Duodenal mucosa (tissue), 2 donors: ENCODE data around the gene HOXD4.

Experiments
- H3K27ac ChIP-seq: one replicate; pipeline ENCODE4 v1.7.0; 2013; ENCODE audit warnings: low read depth, low read length
- H3K27me3 ChIP-seq, 2 donors: one replicate each; pipeline ENCODE4 v1.7.0; 2013; ENCODE audit warnings: low read length in 2 of 2, control low read depth in 1 of 2; ENCODE audit not compliant: insufficient read depth in 2 of 2, control insufficient read depth in 1 of 2
- H3K36me3 ChIP-seq, 2 donors: one replicate each; pipeline ENCODE4 v1.7.0; 2013; ENCODE audit warnings: low read length in 2 of 2, control low read depth in 1 of 2; ENCODE audit not compliant: insufficient read depth in 2 of 2, control insufficient read depth in 1 of 2
- H3K4me1 ChIP-seq, 2 donors: one replicate each; pipeline ENCODE4 v1.7.0; 2013; ENCODE audit warnings: low read length in 2 of 2, control low read depth in 1 of 2; ENCODE audit not compliant: insufficient read depth in 2 of 2, control insufficient read depth in 1 of 2
- H3K4me3 ChIP-seq, 2 donors: one replicate each; pipeline ENCODE4 v1.7.0; 2013; ENCODE audit warnings: low read length in 2 of 2, low read depth in 1 of 2
- H3K9ac ChIP-seq, 2 donors: one replicate each; pipeline ENCODE4 v1.7.0; 2013; ENCODE audit warnings: low read length in 2 of 2, low read depth in 1 of 2
- H3K9me3 ChIP-seq, 2 donors: one replicate each; pipeline ENCODE4 v1.7.0; 2013; ENCODE audit warnings: low read length in 2 of 2, control low read depth in 1 of 2; ENCODE audit not compliant: control insufficient read depth in 1 of 2

Gene HOXD4

GRCh38 chr2:176106581-176107539 lies 44.5 kb upstream of the HOXD4 start, which contains the start of gene HOXD11:
TSS of gene HOXD11 (plus strand) at chr2:176107280. CDS start at chr2:176107356, 76 bp downstream.
- Histone ChIP-seq H3K9ac (no peak within 1 kb of the TSS), H3K4me1 (peaks cover 0 to 5% of the 10 kb centered on the region in 2 donors), H3K9me3 (no peaks in the 10 kb centered on the region), H3K36me3 (no peaks in the 10 kb centered on the region), H3K27me3 (peaks cover 84 to 92% of the 10 kb centered on the region in 2 donors), H3K4me3 (peak within 1 kb of the TSS in 1 of 2 donors; percentile 32), H3K27ac (no peak within 1 kb of the TSS)

GRCh38 chr2:176107731-176108181 lies 43.6 kb upstream of the HOXD4 start:
- H3K36me3 ChIP-seq: no peaks in the 10 kb centered on the region
- no peak overlapping the region for H3K4me3 ChIP-seq
- no peak overlapping the region for H3K27ac ChIP-seq
- peaks cover 0 to 5% of the 10 kb centered on the region in 2 donors for H3K4me1 ChIP-seq
- H3K27me3 ChIP-seq: peaks cover 86 to 92% of the 10 kb centered on the region in 2 donors
- H3K9ac ChIP-seq: no peak overlapping the region
- no peaks in the 10 kb centered on the region for H3K9me3 ChIP-seq

GRCh38 chr2:176109192-176109901 lies 42.0 kb upstream of the HOXD4 start:
- Histone ChIP-seq H3K27me3 (peaks cover 87 to 92% of the 10 kb centered on the region in 2 donors), H3K9ac (no peak overlapping the region), H3K9me3 (no peaks in the 10 kb centered on the region), H3K36me3 (no peaks in the 10 kb centered on the region), H3K4me1 (peaks cover 0 to 5% of the 10 kb centered on the region in 2 donors), H3K27ac (no peak overlapping the region), H3K4me3 (no peak overlapping the region)

- H3K4me3 ChIP-seq: no peak overlapping the region
- H3K4me1 ChIP-seq: peaks cover 0 to 5% of the 10 kb centered on the region in 2 donors
- no peak overlapping the region for H3K9ac ChIP-seq
- H3K27me3 ChIP-seq: peaks cover 87 to 92% of the 10 kb centered on the region in 2 donors
- no peaks in the 10 kb centered on the region for H3K36me3 ChIP-seq
- H3K9me3 ChIP-seq: no peaks in the 10 kb centered on the region
- H3K27ac ChIP-seq: no peak overlapping the region
Observed at GRCh38 chr2:176109946-176110345, 41.4 kb upstream of the HOXD4 start.

- Histone ChIP-seq H3K27me3 (peaks cover 85 to 92% of the 10 kb centered on the region in 2 donors), H3K4me3 (no peak overlapping the region), H3K4me1 (peaks cover 0 to 5% of the 10 kb centered on the region in 2 donors), H3K9me3 (no peaks in the 10 kb centered on the region), H3K9ac (no peak overlapping the region), H3K27ac (no peak overlapping the region), H3K36me3 (no peaks in the 10 kb centered on the region)
Observed at GRCh38 chr2:176110415-176111308, 40.7 kb upstream of the HOXD4 start.

- H3K4me3 ChIP-seq: no peak overlapping the region
- no peak overlapping the region for H3K9ac ChIP-seq
- peaks cover 0 to 5% of the 10 kb centered on the region in 2 donors for H3K4me1 ChIP-seq
- H3K27ac ChIP-seq: no peak overlapping the region
- peaks cover 84 to 92% of the 10 kb centered on the region in 2 donors for H3K27me3 ChIP-seq
- H3K36me3 ChIP-seq: no peaks in the 10 kb centered on the region
- no peaks in the 10 kb centered on the region for H3K9me3 ChIP-seq
Observed at GRCh38 chr2:176111309-176111663, 40.1 kb upstream of the HOXD4 start.

GRCh38 chr2:176111846-176112374 lies 39.4 kb upstream of the HOXD4 start:
- Histone ChIP-seq H3K4me3 (no peak overlapping the region), H3K27ac (peak overlapping the region; percentile 10), H3K9me3 (no peaks in the 10 kb centered on the region), H3K9ac (no peak overlapping the region), H3K4me1 (peaks cover 0 to 4% of the 10 kb centered on the region in 2 donors), H3K36me3 (no peaks in the 10 kb centered on the region), H3K27me3 (peaks cover 87 to 93% of the 10 kb centered on the region in 2 donors)

- Histone ChIP-seq H3K27me3 (peaks cover 90 to 96% of the 10 kb centered on the region in 2 donors), H3K36me3 (no peaks in the 10 kb centered on the region), H3K9me3 (no peaks in the 10 kb centered on the region), H3K4me1 (no peaks in the 10 kb centered on the region), H3K9ac (no peak overlapping the region), H3K4me3 (no peak overlapping the region), H3K27ac (peak overlapping the region; percentile 10)
Observed at GRCh38 chr2:176112375-176113302, 38.7 kb upstream of the HOXD4 start.
